Skeletal muscle cell (primary cell): Measurements from ENCODE around the gene MOB3A.
"Not testable (repeated sequence)": the region's sequence is repeated elsewhere in the genome, so short reads cannot be mapped to it uniquely, and the experiment has no call there.

Experiments
- DNase-seq: peaks from one replicate; pipeline ENCODE4 v3.0.0-alpha.2; 2010; ENCODE audit warnings: low read depth
- H3K4me3 ChIP-seq: 2 replicates; pipeline ENCODE4 v1.5.1; 2011; ENCODE audit warnings: low read depth, mild to moderate bottlenecking, control low read depth, low read length, moderate library complexity

Gene MOB3A

DNA sequence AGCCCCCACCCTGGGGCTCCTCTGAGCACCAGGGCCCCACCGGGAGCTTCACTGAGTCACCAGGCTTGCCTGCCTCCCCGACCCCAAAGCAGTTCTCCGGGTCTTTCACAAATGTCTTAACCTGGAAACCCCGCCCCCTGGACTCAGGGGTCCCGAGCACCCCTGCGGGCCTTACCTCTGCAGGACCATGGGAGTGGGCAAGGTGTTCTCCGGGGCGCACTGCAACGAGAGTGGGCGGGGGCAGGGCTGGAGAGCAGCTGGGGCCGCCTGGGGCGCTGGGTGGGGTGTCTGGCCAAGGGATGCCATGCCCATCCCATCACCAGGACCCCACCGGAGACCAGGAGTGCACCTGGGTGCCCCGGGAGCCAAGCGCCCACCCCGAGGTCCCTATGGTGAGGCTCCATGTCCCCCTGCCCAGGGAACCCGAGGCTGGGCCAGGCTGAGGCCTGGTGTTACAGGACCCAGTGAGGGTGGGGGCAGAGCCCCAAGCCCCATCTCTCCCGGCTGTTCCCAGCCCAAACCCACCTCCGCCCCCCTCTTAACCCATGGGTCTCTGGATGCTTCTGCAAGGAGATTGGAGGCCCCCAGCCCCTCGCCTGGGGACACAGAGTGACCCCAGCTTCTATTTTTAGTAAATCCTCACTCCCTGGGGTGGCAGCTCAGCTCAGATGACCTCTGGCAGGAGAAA is 56.0 kb downstream of the MOB3A start:
- DNase-seq: no peak
- no peak overlapping the region for H3K4me3 ChIP-seq

GRCh38 chr19:2039089-2039958 is 56.8 kb downstream of the MOB3A start:
- no peak overlapping the region for H3K4me3 ChIP-seq
- no peak for DNase-seq

DNA sequence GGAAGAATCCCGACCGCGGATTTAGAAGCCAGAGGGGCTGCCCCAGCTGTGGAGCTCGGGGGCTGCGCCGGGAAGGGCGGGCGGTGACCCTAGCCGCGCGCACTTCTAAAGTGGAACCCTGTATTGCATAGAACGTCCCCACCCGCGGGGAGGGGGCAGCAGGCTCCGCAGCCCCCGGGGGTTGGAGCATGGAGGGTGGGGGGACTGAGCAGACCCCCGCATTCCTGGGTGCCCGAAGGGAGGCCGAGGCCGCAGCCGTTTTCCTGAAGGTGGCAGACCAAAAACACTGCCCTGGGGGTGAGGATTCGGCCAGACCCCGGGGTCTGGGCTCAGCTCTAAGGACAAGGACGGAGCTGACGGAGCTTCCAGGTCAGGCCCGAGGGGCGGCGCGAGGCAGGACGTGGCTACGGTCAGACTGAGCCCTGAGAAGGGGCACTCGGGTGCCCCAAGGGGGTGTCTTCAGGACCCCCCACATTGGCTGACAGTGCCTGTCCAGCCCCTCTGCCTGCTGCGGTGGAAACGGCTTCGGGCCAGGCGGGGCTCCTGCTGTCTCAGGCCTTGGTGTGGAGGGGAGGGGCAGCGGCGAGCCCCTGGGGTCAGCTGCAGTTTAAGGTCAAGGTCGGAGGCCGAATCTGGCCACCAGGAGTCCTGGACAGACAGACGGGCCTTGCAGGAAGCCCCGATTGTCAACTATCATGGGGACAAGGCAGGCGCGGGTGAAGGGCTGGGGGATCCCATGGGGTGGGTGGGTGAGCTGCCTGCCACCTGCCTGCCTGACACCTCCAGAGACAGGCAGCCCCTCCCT is 57.6 kb downstream of the MOB3A start:
- DNase-seq: no peak
- H3K4me3 ChIP-seq: no peak overlapping the region

DNA sequence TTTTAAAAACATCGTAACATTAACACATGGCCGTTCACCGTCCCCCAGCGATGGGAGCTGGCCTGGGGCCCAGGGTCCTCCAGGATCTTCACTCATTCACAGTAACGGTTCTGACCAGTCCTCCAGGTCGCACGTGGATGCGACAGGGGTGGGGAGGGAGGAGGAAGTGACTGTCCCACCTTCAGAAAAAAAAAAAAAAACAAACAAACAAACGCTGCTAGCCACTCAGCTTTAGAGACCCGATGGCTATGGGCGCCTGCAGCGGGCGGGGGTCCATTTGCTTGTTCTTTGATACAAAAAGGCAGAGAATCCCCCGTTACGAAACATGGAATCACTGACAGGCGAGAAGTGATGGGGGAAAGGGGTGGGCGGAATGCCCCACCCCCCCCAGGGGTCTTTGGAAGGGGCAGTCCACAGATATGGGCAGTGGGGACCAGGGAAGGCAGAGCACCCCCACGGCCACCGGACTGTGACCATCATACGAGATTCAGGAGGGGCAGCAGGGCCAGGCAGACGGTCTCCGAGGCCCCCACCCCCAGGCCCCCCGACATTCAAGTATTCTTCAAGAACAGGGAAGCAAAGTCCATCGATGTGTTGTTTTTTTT is 58.4 kb downstream of the MOB3A start:
- no peak for DNase-seq
- no peak overlapping the region for H3K4me3 ChIP-seq

- no peak for DNase-seq
- no peak overlapping the region for H3K4me3 ChIP-seq
Measured at GRCh38 chr19:2036424-2036823, 59.7 kb downstream of the MOB3A start.

DNA sequence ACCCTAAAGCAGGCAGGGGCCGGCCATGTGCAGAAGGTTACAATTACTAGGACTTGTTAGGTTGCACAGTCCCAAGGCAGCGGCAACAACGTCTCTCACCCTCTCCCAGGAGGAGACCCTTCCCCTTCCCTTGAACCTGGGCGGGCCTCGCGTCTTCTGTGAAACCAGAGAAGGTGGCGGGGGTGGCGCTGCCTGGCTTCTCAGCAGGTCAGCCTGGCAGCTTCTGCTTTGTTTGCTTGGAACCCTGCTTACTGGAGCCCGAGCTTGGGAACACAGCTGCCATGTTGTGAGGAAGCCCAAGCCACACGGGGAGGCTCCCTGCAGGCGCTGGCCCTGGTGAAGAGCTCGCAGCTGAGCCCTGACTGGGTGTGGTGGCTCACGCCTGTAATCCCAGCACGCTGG is 60.5 kb downstream of the MOB3A start:
- DNase-seq: no peak
- no peak overlapping the region for H3K4me3 ChIP-seq

DNA sequence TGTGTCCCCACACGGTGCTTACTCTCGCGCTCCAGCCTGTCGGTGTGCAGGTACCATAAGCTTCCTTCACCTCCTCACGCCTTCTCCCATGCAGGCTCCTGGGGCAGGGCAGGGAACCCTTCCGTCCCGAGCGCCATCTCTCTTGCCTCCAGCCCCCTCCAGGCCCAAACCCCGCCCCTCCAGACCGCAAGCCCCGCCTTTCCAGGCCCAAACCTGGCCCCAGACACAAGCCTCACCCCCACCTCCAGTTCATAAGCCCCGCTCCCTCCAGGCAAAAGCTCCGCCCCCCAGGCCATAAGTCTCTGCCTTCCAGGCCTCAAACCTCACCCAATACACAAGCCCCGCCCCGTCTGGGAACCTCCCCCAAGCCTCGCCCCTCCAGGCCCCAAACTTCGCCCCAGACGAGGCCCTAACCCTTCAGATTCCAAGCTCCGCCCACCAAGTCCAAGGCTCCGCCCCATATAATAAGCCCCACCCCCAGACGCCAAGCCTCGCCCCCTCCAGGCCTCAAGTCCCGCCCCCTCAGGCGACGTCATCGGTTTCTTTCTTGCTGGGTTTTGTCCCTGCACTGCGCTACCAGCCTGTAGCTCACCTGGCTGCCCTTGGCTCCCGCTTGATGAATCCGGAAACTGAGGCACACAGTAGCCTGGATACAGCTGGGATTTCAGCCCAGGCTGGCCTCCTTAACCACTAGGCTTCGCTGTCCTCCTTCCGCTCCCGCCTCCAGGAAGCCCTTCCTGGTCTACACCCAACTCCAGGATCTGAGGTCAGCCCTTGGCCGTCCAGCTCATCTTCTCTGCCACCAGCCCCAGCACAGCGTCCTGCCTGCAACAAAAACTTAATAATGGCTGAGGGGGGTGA is 61.2 kb downstream of the MOB3A start:
- no peak for DNase-seq
- no peak overlapping the region for H3K4me3 ChIP-seq

- DNase-seq: not testable (repeated sequence)
Measured at GRCh38 chr19:2034253-2034652, 61.9 kb downstream of the MOB3A start.

DNA sequence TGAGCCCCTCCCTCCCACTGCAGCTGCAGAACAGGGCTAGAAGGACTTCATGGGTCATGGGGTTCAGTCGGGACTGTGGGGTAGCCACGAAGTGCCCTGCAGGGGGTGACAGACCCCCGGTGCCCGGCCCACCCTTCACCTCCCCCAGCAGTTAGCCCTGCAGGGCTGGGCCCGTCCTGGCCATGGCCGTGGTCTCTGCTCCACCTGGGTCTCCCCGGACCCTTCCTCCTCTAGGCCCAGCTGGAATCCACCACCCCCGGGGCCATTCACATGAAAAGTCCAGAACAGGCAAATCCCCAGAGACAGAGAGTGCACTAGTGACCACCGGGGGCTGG is 62.3 kb downstream of the MOB3A start:
- no peak overlapping the region for H3K4me3 ChIP-seq
- no peak for DNase-seq

More at GRCh38 chr19:2034253-2034652, 61.9 kb downstream of the MOB3A start:
- not testable (repeated sequence) for H3K4me3 ChIP-seq

GRCh38 chr19:2033115-2033824 is 62.9 kb downstream of the MOB3A start:
- H3K4me3 ChIP-seq: no peak overlapping the region
- no peak for DNase-seq

DNA sequence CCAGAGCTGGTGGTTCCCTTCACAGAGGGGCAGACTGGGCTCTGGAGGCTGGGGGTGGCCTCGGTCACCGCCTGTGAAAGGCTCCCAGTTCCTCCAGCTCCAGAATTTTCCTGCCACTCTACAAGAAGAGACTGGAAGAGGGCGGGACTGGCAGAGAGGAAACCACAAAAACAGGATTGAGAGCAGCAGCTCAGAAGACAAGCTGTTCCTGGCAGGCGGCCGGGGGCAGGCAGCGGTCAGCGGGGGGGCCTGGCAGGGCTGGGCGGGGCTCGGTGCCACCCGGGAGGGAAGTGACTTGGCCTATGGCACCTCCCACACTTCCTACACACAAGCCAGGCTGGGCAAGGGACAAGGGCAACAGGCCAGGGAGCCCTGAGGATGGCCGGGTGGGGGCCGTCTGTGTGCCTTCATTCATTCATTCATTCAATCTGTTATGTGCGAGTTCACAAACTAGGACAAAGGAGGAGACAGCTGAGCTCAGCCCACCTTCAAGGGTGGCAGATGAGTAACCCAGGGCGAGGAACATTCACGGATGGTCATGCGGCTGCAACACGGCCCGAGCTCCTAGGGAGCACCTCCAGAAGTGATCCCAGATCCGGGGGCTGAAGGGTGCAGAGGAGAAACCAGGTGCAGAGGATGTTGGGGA is 63.7 kb downstream of the MOB3A start:
- peak; percentile 67 for DNase-seq

GRCh38 chr19:2027361-2027760 is 68.8 kb downstream of the MOB3A start:
- DNase-seq: peak; percentile 68
- no peak overlapping the region for H3K4me3 ChIP-seq

More for the DNA sequence above, 63.7 kb downstream of the MOB3A start:
- H3K4me3 ChIP-seq: no peak overlapping the region

DNA sequence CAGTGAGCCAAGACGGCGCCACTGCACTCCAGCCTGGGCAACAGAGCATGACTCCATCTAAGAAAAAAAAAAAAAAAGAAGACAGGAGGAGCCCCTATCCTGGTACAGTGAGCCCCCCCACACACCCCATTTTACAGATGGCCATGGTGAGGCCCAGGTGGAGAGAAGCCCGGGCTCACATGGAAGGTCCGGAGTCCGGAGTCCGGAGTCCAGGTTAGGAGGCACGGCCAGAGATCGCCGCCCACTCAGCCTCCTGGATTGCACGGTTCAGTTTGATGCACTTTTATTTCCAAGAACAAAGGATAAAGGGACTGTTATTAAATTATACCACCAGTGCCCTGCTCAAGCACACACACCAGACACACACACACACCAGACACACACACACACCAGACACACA is 69.4 kb downstream of the MOB3A start:
- DNase-seq: no peak

GRCh38 chr19:2022289-2022688 is 73.8 kb downstream of the MOB3A start:
- no peak for DNase-seq
- no peak overlapping the region for H3K4me3 ChIP-seq

More for the DNA sequence above, 69.4 kb downstream of the MOB3A start:
- H3K4me3 ChIP-seq: no peak overlapping the region

DNA sequence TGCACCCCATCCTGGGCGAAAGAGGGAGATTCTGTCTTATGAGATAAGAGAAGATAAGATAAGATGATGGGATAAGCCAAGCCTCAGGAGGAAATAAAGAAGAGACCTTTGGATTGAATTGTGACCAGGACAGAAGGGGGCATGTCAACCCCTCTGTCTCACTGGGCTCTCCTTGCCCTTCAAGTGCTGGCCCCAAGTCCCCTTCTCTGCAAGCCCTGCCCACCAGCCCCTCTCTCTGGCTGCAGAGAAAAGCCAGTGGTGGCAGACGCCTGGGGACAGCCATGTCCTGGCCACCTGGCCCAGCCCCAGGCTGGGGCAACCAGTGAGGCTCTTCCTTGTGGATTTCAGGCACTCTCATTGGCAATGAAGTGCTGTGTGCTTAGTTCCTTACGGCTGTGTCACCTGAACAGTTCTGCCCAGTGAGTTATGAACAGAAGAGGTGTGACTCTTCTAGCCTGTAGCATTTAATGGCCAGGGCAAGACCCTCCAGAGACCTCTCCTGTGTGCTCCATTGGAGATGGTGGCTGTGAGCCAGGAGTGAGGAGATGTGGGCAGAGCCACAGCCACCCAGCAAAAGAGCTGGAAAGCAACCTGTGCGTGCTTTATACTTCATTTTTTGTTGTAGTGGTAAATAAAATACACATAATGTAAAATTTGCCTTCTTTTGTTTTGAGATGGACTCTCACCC is 74.5 kb downstream of the MOB3A start:
- no peak overlapping the region for H3K4me3 ChIP-seq
- no peak for DNase-seq
